Neuronal stem cell (in vitro differentiated cells): ENCODE data around the gene SOAT2.

Experiments
- DNase-seq: peaks from one replicate; pipeline ENCODE4 v3.0.0-alpha.2; 2013; ENCODE audit warnings: low spot score
- H2AFZ ChIP-seq: one replicate; pipeline ENCODE4 v1.6.1; 2013; ENCODE audit warnings: mild to moderate bottlenecking, low read length, inconsistent platforms
- H2AK5ac ChIP-seq: 2 replicates; pipeline ENCODE4 v1.6.1; 2013; ENCODE audit warnings: low read depth, mild to moderate bottlenecking, inconsistent platforms, low read length, moderate library complexity, mixed read lengths
- H2BK120ac ChIP-seq: 2 replicates; pipeline ENCODE4 v1.6.1; 2013; ENCODE audit warnings: low read depth, mild to moderate bottlenecking, inconsistent platforms, low read length, moderate library complexity, mixed read lengths
- H2BK12ac ChIP-seq: one replicate; pipeline ENCODE4 v1.6.1; 2013; ENCODE audit warnings: low read length, inconsistent platforms
- H2BK15ac ChIP-seq: 2 replicates; pipeline ENCODE4 v1.6.1; 2013; ENCODE audit warnings: mild to moderate bottlenecking, low read length, inconsistent platforms, mixed read lengths
- H2BK5ac ChIP-seq: one replicate; pipeline ENCODE4 v1.6.1; 2013; ENCODE audit warnings: inconsistent platforms, mild to moderate bottlenecking, low read length, moderate library complexity
- H3K14ac ChIP-seq: one replicate; pipeline ENCODE4 v1.6.1; 2013; ENCODE audit warnings: low read length, inconsistent platforms
- H3K18ac ChIP-seq: 2 replicates; pipeline ENCODE4 v1.6.1; 2013; ENCODE audit warnings: low read length, inconsistent platforms
- H3K23ac ChIP-seq: 2 replicates; pipeline ENCODE4 v1.6.1; 2013; ENCODE audit warnings: low read depth, mild to moderate bottlenecking, mixed read lengths, low read length, inconsistent platforms; ENCODE audit not compliant: poor library complexity
- H3K27ac ChIP-seq: replicated peaks from 3 replicates; pipeline ENCODE4 v1.5.1; 2013; ENCODE audit warnings: low read length, inconsistent platforms
- H3K27me3 ChIP-seq, 3 experiments: 2 replicates each; pipeline ENCODE4 v1.6.1; 2013; ENCODE audit warnings: low read length in 3 of 3, mild to moderate bottlenecking in 2 of 3, inconsistent platforms in 1 of 3, low read depth in 1 of 3, mixed read lengths in 1 of 3, moderate library complexity in 1 of 3; ENCODE audit not compliant: control insufficient read depth in 3 of 3, insufficient read depth in 3 of 3
- H3K36me3 ChIP-seq, 2 donors: replicated peaks in 1 of 2; 2 replicates each; pipeline ENCODE4 v1.6.1; 2013; ENCODE audit warnings: low read length in 2 of 2; ENCODE audit not compliant: control insufficient read depth in 2 of 2, insufficient read depth in 2 of 2
- H3K4ac ChIP-seq: 2 replicates; pipeline ENCODE4 v1.6.1; 2013; ENCODE audit warnings: inconsistent platforms, mild to moderate bottlenecking, low read length, moderate library complexity
- H3K4me1 ChIP-seq, 2 donors: 1 replicate in 1 of 2; 2 replicates in 1 of 2; pipeline ENCODE4 v1.6.1; 2013; ENCODE audit warnings: low read length in 2 of 2, low read depth in 1 of 2; ENCODE audit not compliant: control insufficient read depth in 2 of 2, insufficient read depth in 1 of 2
- H3K4me2 ChIP-seq: one replicate; pipeline ENCODE4 v1.6.1; 2013; ENCODE audit warnings: mild to moderate bottlenecking, low read length, inconsistent platforms; ENCODE audit not compliant: insufficient read depth, poor library complexity, severe bottlenecking
- H3K4me3 ChIP-seq, 2 donors: 2 replicates each; pipeline ENCODE4 v1.5.1; 2013; ENCODE audit warnings: low read length in 2 of 2, mild to moderate bottlenecking in 2 of 2, inconsistent platforms in 1 of 2, moderate library complexity in 1 of 2
- H3K79me1 ChIP-seq: one replicate; pipeline ENCODE4 v1.6.1; 2013; ENCODE audit warnings: low read depth, mild to moderate bottlenecking, inconsistent platforms, low read length, moderate library complexity
- H3K9ac ChIP-seq: one replicate; pipeline ENCODE4 v1.6.1; 2013; ENCODE audit warnings: mild to moderate bottlenecking, low read depth, low read length, inconsistent platforms; ENCODE audit not compliant: poor library complexity
- H3K9me3 ChIP-seq, 2 donors: replicated peaks in 1 of 2; 2 replicates each; pipeline versions ENCODE3 to v1.6.1; 2013; ENCODE audit warnings: low read length in 2 of 2, mild to moderate bottlenecking in 2 of 2, inconsistent platforms in 1 of 2, low read depth in 1 of 2, mixed read lengths in 1 of 2, moderate library complexity in 1 of 2; ENCODE audit not compliant: control insufficient read depth in 2 of 2, insufficient read depth in 1 of 2
- H4K8ac ChIP-seq: one replicate; pipeline ENCODE4 v1.6.1; 2013; ENCODE audit warnings: low read depth, mild to moderate bottlenecking, inconsistent platforms, low read length, moderate library complexity
- H4K91ac ChIP-seq: one replicate; pipeline ENCODE4 v1.6.1; 2013; ENCODE audit warnings: low read length, low read depth, mild to moderate bottlenecking, inconsistent platforms; ENCODE audit not compliant: poor library complexity
- whole genome bisulfite sequencing, 2 donors: extraction: QIAGEN DNeasy Blood & Tissue Kit; methylation state at CpG; one replicate each; pipeline ENCODE4 v1.1.7; 2013; ENCODE audit warnings: missing lambda C conversion rate in 2 of 2, mixed read lengths in 1 of 2; ENCODE audit not compliant: insufficient read length in 2 of 2, insufficient replicate concordance in 1 of 2; ENCODE audit errors: extremely low coverage in 2 of 2; 5-methylcytosine and 5-hydroxymethylcytosine counted together

Gene SOAT2

GRCh38 chr12:53056296-53056695 lies 47.0 kb upstream of the SOAT2 start:
- Histone ChIP-seq H3K79me1 (no peaks in the 10 kb centered on the region), H2AK5ac (no peak overlapping the region), H3K36me3 (no peaks in the 10 kb centered on the region), H3K4me3 (no peak overlapping the region), H2AFZ (no peak overlapping the region), H3K23ac (no peak overlapping the region), H4K91ac (no peak overlapping the region), H3K4me1 (peaks cover 5 to 8% of the 10 kb centered on the region in 2 donors), H2BK5ac (no peak overlapping the region), H3K4me2 (no peak overlapping the region), H3K14ac (no peak overlapping the region), H3K4ac (no peak overlapping the region), H3K27me3 (no peaks in the 10 kb centered on the region), H3K9me3 (no peaks in the 10 kb centered on the region), H3K18ac (no peak overlapping the region), H3K9ac (no peak overlapping the region), H4K8ac (no peak overlapping the region), H3K27ac (no peak overlapping the region), H2BK12ac (no peak overlapping the region), H2BK120ac (no peak overlapping the region), H2BK15ac (no peak overlapping the region)
- DNase-seq, result no peak
- no CpG with 5 or more reads among the region's 5 CpGs for WGBS, 2 donors

- H3K27ac ChIP-seq, result no peak overlapping the region
- H4K8ac ChIP-seq, result no peak overlapping the region
- H3K9ac ChIP-seq, result no peak overlapping the region
- H3K18ac ChIP-seq, result no peak overlapping the region
- no peak overlapping the region for H3K4me3 ChIP-seq
- no peak overlapping the region for H4K91ac ChIP-seq
- H2BK15ac ChIP-seq, result no peak overlapping the region
- H3K4ac ChIP-seq, result no peak overlapping the region
- no peak overlapping the region for H3K4me2 ChIP-seq
- no peaks in the 10 kb centered on the region for H3K9me3 ChIP-seq
- no peak overlapping the region for H3K14ac ChIP-seq
- no peak overlapping the region for H2BK120ac ChIP-seq
- no peak overlapping the region for H2BK5ac ChIP-seq
- H3K4me1 ChIP-seq, result peaks cover 0 to 6% of the 10 kb centered on the region in 2 donors
- no peak overlapping the region for H3K23ac ChIP-seq
- H3K27me3 ChIP-seq, result no peaks in the 10 kb centered on the region
- no peaks in the 10 kb centered on the region for H3K36me3 ChIP-seq
- H3K79me1 ChIP-seq, result no peaks in the 10 kb centered on the region
- no peak overlapping the region for H2AK5ac ChIP-seq
- H2AFZ ChIP-seq, result no peak overlapping the region
- no CpG with 5 or more reads among the region's 7 CpGs for WGBS, 2 donors
- H2BK12ac ChIP-seq, result no peak overlapping the region
- DNase-seq, result no peak
These were observed 46.4 kb upstream of the SOAT2 start for GRCh38 chr12:53056901-53057300.

GRCh38 chr12:53057816-53058500 lies 45.3 kb upstream of the SOAT2 start:
- Histone ChIP-seq H3K79me1 (no peaks in the 10 kb centered on the region), H2BK120ac (no peak overlapping the region), H2AK5ac (peak overlapping the region; percentile 39), H3K27me3 (no peaks in the 10 kb centered on the region), H3K36me3 (no peaks in the 10 kb centered on the region), H2BK5ac (no peak overlapping the region), H3K9ac (peak overlapping the region; percentile 13), H3K14ac (no peak overlapping the region), H3K27ac (no peak overlapping the region), H2AFZ (no peak overlapping the region), H2BK15ac (peak overlapping the region; percentile 62), H3K4me3 (no peak overlapping the region), H3K18ac (peak overlapping the region; percentile 41), H2BK12ac (no peak overlapping the region), H4K91ac (no peak overlapping the region), H3K4me2 (no peak overlapping the region), H4K8ac (no peak overlapping the region), H3K4ac (no peak overlapping the region), H3K4me1 (peaks cover 0 to 6% of the 10 kb centered on the region in 2 donors), H3K23ac (peak overlapping the region; percentile 34), H3K9me3 (no peaks in the 10 kb centered on the region)
- WGBS, 2 donors, result no CpG with 5 or more reads among the region's 13 CpGs
- no peak for DNase-seq

GRCh38 chr12:53058674-53059433 lies 44.4 kb upstream of the SOAT2 start:
- Histone ChIP-seq H2AK5ac (peak overlapping the region; percentile 97), H3K23ac (peak overlapping the region; percentile 89)

More at GRCh38 chr12:53058674-53059433, 44.4 kb upstream of the SOAT2 start:
- Histone ChIP-seq H4K8ac (no peak overlapping the region), H2BK12ac (no peak overlapping the region), H3K14ac (no peak overlapping the region), H3K18ac (no peak overlapping the region), H3K36me3 (no peaks in the 10 kb centered on the region), H3K4me3 (no peak overlapping the region), H3K4me1 (peaks cover 0 to 2% of the 10 kb centered on the region in 2 donors), H3K4me2 (no peak overlapping the region), H4K91ac (no peak overlapping the region), H3K79me1 (no peaks in the 10 kb centered on the region), H2BK15ac (no peak overlapping the region), H3K4ac (no peak overlapping the region), H2AFZ (no peak overlapping the region), H3K9me3 (no peaks in the 10 kb centered on the region), H2BK5ac (no peak overlapping the region), H3K27me3 (no peaks in the 10 kb centered on the region), H3K9ac (no peak overlapping the region), H3K27ac (no peak overlapping the region), H2BK120ac (no peak overlapping the region)
- WGBS, 2 donors, result no CpG with 5 or more reads among the region's 35 CpGs
- DNase-seq, result no peak
